PFSK-1 (cell line): ENCODE measurements around the gene ADD2.

Experiments used
- FOXP2 ChIP-seq: optimal IDR thresholded peaks from 2 replicates; pipeline ENCODE3; 2011; ENCODE audit warnings: borderline replicate concordance, control low read depth, inconsistent platforms; ENCODE audit not compliant: insufficient read depth; ENCODE audit errors: extremely low read length, extremely low read depth
- POLR2AphosphoS5 ChIP-seq: IDR thresholded peaks from 2 replicates; pipeline ENCODE4 v1.6.1; 2012; ENCODE audit warnings: low read depth, mild to moderate bottlenecking, control low read depth, low read length, moderate library complexity
- REST ChIP-seq, 2 experiments: IDR thresholded peaks; 2 replicates each; pipeline versions ENCODE4 v1.6.1 to v1.8.0; 2011 to 2012; ENCODE audit warnings: low read depth in 2 of 2, low read length in 2 of 2, control low read depth in 1 of 2, inconsistent platforms in 1 of 2, mild to moderate bottlenecking in 1 of 2, moderate library complexity in 1 of 2; ENCODE audit not compliant: insufficient read depth in 1 of 2
- SIN3A ChIP-seq: IDR thresholded peaks from 2 replicates; pipeline ENCODE4 v1.6.1; 2012; ENCODE audit warnings: mild to moderate bottlenecking, low read length, moderate library complexity, borderline replicate concordance; ENCODE audit not compliant: insufficient read depth
- TAF1 ChIP-seq: IDR thresholded peaks from 2 replicates; pipeline ENCODE4 v1.6.1; 2012; ENCODE audit warnings: low read length, control low read depth, borderline replicate concordance; ENCODE audit not compliant: insufficient read depth

- no peak for TF ChIP-seq SIN3A
- TF ChIP-seq TAF1: no peak
- TF ChIP-seq POLR2AphosphoS5: no peak
- no peak for TF ChIP-seq REST (IDR thresholded peaks at IDR 0.05; ENCODE audit: insufficient read depth in 1 of 2, low read depth in 2 of 2, low read length in 2 of 2)
- no peak for TF ChIP-seq FOXP2
Observed at GRCh38 chr2:70753031-70753430, 15.0 kb downstream of the ADD2 start.
